ENCODE data around the gene TSPYL2.

DNA sequence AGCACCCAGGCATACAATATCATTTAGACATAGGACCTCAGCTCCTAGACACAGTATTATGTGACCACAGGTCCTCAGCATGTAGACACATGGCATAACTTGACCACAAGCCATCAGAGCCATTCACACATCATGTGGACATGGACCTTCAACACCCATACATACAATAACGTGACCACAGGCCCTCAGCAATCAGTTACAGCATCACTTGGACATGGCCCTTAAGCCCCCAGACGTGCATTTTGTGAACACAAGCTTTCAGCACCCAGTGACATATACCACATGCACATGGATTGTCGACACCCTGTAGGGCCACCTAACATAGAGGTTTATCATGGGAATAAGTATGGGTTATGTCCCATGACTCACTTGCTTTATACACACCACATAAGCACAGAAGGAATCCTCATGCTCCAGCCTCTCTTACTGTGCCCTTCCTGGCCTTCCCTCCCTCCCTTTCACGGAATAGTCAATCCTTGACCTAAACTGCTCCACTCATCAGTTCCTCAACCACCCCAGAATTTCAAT lies 1.9 kb downstream of the TSPYL2 start:
- TF ChIP-seq, protein P1, sequence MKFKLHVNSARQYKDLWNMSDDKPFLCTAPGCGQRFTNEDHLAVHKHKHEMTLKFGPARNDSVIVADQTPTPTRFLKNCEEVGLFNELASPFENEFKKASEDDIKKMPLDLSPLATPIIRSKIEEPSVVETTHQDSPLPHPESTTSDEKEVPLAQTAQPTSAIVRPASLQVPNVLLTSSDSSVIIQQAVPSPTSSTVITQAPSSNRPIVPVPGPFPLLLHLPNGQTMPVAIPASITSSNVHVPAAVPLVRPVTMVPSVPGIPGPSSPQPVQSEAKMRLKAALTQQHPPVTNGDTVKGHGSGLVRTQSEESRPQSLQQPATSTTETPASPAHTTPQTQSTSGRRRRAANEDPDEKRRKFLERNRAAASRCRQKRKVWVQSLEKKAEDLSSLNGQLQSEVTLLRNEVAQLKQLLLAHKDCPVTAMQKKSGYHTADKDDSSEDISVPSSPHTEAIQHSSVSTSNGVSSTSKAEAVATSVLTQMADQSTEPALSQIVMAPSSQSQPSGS (IDR thresholded peaks at IDR 0.05; ENCODE audit: low read length) = no peak
- TF ChIP-seq BACH1 (IDR thresholded peaks at IDR 0.05; ENCODE audit: low read length) (no peak), GABPA (IDR thresholded peaks at IDR 0.05; ENCODE audit: borderline replicate concordance, insufficient read depth, low read length) (no peak), SP1 (IDR thresholded peaks at IDR 0.05; ENCODE audit: low read depth, low read length) (no peak), POLR2A (IDR thresholded peaks at IDR 0.05; ENCODE audit: control extremely low read depth in 1 of 2, low read depth in 2 of 2, low read length in 2 of 2) (no peak; a peak in 1 of 3 replicates), CEBPB (IDR thresholded peaks at IDR 0.05; ENCODE audit: low read depth, low read length) (no peak), EGR1 (IDR thresholded peaks at IDR 0.05; ENCODE audit: borderline replicate concordance, low read depth, low read length) (no peak), TCF12 (IDR thresholded peaks at IDR 0.05; ENCODE audit: low read depth, low read length) (no peak), CBX5 (IDR thresholded peaks at IDR 0.05; ENCODE audit: low read depth, low read length) (no peak), YY1 (IDR thresholded peaks at IDR 0.05; ENCODE audit: low read depth, low read length) (no peak), TAF1 (IDR thresholded peaks at IDR 0.05; ENCODE audit: low read depth, low read length) (no peak)
- TF ChIP-seq, protein P2, sequence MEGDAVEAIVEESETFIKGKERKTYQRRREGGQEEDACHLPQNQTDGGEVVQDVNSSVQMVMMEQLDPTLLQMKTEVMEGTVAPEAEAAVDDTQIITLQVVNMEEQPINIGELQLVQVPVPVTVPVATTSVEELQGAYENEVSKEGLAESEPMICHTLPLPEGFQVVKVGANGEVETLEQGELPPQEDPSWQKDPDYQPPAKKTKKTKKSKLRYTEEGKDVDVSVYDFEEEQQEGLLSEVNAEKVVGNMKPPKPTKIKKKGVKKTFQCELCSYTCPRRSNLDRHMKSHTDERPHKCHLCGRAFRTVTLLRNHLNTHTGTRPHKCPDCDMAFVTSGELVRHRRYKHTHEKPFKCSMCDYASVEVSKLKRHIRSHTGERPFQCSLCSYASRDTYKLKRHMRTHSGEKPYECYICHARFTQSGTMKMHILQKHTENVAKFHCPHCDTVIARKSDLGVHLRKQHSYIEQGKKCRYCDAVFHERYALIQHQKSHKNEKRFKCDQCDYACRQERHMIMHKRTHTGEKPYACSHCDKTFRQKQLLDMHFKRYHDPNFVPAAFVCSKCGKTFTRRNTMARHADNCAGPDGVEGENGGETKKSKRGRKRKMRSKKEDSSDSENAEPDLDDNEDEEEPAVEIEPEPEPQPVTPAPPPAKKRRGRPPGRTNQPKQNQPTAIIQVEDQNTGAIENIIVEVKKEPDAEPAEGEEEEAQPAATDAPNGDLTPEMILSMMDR (IDR thresholded peaks at IDR 0.05; ENCODE audit: control extremely low read depth in 1 of 3, insufficient read depth in 1 of 3, low read depth in 1 of 3, low read length in 3 of 3) = no peak
